T47D (cell line): ENCODE results near the gene USP6.
A peak's percentile ranks its signal among the peaks of the same experiment; 100 is the strongest.

Experiments
- DNase-seq, 2 experiments: peaks; one replicate each; pipeline versions ENCODE4 v3.0.0 to v3.0.0-alpha.2; 2011 to 2012; ENCODE audit warnings: low read depth in 1 of 2, low spot score in 1 of 2
- JUND ChIP-seq: IDR thresholded peaks from 2 replicates; pipeline ENCODE4 v1.6.1; 2012; ENCODE audit warnings: low read depth
- in situ Hi-C: cut with HindIII; loops from 2 replicates; pipeline ENCODE4 v1.10.0; 2016; ENCODE audit warnings: low sequenced_read_pairs, low pct_unique_long_range_greater_than_20kb

The USP6 gene

GRCh38 chr17:5179003-5179402 is 63.2 kb downstream of the USP6 start:
- DNase-seq, result no peak
- in situ Hi-C loops, result no loop called here
- no peak for TF ChIP-seq JUND

DNA sequence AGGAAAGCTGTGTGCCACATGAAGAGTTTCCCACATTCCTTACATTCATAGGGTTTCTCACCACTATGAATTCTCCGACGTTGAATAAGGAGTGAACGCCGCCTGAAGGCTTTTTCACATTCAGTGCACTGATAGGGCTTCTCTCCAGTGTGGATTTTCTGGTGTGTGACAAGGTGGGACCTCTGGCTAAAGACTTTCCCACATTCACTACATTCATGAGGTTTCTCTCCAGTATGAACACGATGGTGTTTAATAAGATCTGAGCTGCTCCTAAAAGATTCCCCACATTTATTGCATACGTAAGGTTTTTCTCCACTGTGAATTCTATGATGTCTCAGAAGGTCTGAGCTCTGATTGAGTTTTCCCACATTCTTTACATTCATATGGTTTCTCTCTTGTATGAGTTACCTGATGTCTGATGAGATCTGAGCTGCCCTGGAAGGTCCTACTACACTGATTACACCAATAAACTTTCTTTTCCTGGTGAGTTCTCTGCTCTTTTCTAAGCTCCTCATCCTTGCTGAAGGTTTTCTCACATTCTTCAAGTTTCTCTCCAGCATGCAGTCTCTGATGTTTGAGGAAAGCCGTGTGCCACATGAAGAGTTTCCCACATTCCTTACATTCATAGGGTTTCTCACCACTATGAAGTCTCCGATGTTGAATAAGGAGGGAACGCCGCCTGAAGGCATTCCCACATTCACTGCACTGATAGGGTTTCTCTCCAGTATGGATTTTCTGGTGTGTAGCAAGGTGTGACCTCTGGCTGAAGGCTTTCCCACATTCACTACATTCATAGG is 65.9 kb downstream of the USP6 start:
- TF ChIP-seq JUND, result no peak
- in situ Hi-C loops, result no loop called here
- no peak for DNase-seq

DNA sequence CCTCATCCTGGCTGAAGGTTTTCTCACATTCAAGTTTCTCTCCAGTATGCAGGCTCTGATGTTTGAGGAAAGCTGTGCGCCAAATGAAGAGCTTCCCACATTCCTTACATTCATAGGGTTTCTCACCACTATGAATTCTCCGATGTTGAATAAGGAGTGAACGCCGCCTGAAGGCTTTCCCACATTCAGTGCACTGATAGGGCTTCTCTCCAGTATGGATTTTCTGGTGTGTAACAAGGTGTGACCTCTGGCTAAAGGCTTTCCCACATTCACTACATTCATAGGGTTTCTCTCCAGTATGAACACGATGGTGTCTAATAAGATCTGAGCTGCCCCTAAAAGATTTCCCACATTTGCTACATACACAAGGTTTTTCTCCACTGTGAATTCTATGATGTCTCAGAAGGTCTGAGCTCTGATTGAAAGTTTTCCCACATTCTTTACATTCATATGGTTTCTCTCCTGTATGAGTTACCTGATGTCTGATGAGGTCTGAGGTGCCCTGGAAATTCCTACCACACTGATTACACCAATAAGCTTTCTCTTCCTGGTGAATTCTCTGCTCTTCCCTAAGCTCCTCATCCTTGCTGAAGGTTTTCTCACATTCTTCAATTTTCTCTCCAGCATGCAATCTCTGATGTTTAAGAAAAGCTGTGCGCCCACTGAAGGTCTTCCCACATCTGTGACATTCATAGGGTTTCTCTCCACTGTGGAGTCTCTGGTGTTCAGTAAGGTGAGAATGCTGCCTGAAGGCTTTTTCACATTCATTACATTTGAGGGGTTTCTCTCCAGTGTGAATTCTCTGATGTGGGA is 67.0 kb downstream of the USP6 start:
- DNase-seq, result no peak
- in situ Hi-C loops, result no loop called here
- no peak for TF ChIP-seq JUND

GRCh38 chr17:5183410-5183793 is 67.6 kb downstream of the USP6 start:
- in situ Hi-C loops, result no loop called here
- no peak for TF ChIP-seq JUND
- no peak for DNase-seq

- in situ Hi-C loops, result no loop called here
- no peak for TF ChIP-seq JUND
- DNase-seq, result no peak
Observed at GRCh38 chr17:5184288-5184687, 68.5 kb downstream of the USP6 start.

GRCh38 chr17:5191541-5192417 is 75.9 kb downstream of the USP6 start, which contains the start of gene ZNF594:
Gene ZNF594, minus strand, starts transcription at chr17:5191868. Its CDS starts 7,612 bp downstream, at chr17:5184256.
- TF ChIP-seq JUND, result no peak
- in situ Hi-C loops, result no loop called here
- peak; percentile 84 to 96 for DNase-seq

GRCh38 chr17:5194346-5194745 is 78.5 kb downstream of the USP6 start:
- DNase-seq, result no peak
- TF ChIP-seq JUND, result no peak
- in situ Hi-C loops, result no loop called here

- TF ChIP-seq JUND, result no peak
- DNase-seq, result no peak
- in situ Hi-C loops, result no loop called here
Observed at GRCh38 chr17:5198472-5198871, 82.6 kb downstream of the USP6 start.

DNA sequence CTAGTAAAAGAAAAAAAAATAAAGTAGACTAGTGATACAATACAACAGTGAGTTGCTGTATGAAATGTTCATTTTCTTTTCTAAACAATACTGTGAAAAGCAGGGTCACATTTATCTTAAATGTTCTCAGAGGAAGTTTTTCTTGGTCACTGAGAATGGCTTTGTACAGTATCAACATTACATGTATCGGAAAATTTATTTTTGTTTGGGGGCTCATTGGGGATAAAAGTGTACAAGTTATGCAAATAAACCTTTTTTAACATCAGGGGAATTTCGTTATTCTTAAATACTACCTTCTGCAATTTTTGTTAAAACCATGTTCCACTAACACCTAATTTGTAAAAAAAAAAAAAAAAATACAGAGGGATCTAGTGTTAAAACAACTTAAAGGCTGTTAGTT is 84.5 kb downstream of the USP6 start:
- no peak for TF ChIP-seq JUND
- in situ Hi-C loops, result no loop called here
- no peak for DNase-seq

GRCh38 chr17:5201011-5201410 is 85.2 kb downstream of the USP6 start:
- DNase-seq, result peak in 1 of 2 experiments; percentile 87
- in situ Hi-C loops, result no loop called here
- TF ChIP-seq JUND, result no peak

- in situ Hi-C loops, result no loop called here
- DNase-seq, result no peak
- TF ChIP-seq JUND, result no peak
Observed at GRCh38 chr17:5203178-5203907, 87.5 kb downstream of the USP6 start.

DNA sequence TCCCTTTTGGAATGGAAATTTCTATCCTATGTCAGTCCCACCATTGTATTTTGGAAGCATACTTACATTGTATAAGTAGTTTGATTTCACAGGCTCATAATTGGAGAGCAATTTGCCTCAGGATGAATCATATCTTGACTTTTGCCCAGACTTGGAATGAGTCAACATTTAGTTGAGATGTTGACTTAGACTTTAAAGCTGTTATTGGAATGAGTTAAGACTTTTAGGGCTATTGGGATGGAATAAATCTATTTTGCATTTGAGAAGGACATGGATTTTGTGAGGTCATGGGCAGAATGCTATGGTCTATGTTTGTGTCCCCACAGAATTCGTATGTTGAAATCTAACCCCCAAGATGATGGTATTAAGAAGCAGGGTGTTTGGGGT is 88.1 kb downstream of the USP6 start:
- in situ Hi-C loops, result no loop called here
- TF ChIP-seq JUND, result peak; percentile 46; the same call in 1 of the 2 replicates
- peak in 1 of 2 experiments; percentile 68 for DNase-seq
